GM12864 (cell line): ENCODE data around the gene AP2M1.

Experiments used
- DNase-seq: peaks from one replicate; pipeline ENCODE4 v3.0.0-alpha.2; 2011; ENCODE audit warnings: low read depth
- H3K4me3 ChIP-seq: 2 replicates; pipeline ENCODE4 v1.5.1; 2011; ENCODE audit warnings: mild to moderate bottlenecking, low read depth, low read length, control low read depth
- CTCF ChIP-seq: IDR thresholded peaks from 2 replicates; pipeline ENCODE4 v1.5.1; 2011; ENCODE audit warnings: low read depth, mild to moderate bottlenecking, moderate library complexity, low read length, control low read depth, inconsistent platforms; ENCODE audit errors: missing control alignments

Gene AP2M1

DNA sequence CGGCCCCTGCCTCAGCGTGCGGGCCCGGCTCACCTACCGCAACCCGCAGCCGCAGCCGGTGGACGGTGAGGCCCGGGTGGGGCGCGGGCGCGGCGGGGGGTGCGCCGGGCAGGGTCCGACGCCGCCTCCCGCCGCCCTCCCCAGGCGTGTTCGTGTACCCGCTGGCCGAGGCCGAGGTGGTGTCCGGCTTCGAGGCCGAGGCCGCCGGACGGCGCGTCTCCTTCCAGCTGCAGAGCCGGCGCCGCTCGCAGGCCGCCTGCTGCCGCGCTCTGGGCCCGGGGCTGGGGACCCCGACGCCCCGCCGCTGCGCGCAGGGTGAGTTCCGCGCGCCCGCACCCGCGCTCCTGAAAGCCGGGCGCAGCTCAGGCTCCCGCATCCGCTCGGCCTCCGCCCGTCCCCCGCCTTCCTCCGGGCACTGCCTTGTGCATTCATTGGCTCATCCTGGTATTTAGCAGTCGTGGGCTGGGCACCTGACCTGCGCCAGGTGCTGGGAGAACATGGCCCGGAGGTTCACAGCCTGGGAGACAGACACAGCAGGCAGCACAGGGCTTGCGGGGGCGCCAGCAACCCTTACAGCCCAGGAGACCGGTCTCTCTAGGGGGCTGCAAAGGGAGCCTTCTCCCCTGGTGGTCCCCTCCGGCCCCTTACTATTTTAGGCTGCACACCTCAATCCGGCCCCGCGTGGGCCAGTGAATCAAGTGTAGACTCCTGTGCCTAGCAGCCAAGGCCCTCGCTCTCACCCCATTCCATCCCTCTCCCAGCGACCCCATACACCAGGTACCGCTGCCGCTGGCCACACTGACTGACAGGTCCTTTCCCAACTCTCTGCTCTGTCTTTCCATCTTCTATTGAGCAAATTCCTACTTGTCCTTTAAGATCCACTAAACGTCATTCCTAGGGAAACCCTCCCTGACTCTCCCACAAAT lies 56.2 kb downstream of the AP2M1 start:
- no peak overlapping the region for H3K4me3 ChIP-seq
- no peak for DNase-seq
- no peak for TF ChIP-seq CTCF

DNA sequence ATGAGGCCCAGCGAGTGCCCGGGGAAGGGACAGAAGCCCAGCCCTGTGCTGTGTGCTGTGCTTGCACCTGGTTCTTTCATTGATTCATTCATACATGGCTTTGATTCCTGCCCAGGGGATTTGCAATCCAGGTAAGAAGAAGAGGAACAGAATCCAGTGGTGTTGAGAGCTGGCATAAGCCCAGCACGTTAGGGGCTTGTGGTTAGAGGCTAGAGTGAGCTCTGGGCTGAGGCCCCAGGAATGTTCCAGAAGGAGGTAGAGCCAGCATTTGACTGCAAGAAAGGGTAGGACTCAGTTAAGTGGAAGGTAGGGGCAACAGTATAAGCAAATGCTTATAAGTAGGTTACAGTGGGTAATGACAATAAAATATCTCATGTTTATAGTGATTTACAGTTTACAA lies 57.0 kb downstream of the AP2M1 start:
- no peak for DNase-seq
- TF ChIP-seq CTCF, result no peak
- no peak overlapping the region for H3K4me3 ChIP-seq

DNA sequence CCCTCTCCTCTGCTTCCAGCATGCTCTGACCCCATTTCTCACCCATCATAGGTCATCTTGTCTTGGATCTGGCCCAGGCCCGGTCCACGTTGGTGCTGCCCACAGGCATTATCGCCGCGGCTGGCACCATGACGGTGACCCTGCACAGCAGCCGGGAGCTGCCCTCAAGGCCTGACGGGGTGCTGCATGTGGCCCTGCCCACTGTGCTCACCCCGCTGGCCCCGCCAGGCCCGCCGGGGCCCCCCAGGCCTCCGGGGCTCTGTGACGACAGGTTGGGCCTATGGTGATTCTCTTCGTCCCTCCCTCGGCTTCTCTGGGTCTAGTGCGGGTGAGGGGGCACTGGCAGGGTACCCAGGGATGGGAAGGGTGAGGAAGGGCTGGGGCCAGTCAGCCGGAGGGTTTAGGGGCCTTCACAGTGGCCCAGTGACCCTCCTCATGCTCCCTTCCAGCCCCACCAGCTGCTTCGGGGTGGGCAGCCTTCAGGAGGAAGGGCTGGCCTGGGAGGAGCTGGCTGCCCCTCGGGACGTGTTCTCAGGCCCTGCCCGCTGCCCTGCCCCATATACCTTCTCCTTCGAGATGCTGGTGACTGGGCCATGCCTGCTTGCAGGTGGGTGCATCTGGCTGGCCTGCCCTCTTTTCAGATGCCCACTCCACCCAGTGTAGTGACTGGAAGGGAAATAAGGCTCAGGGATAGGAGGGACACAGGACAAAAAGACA lies 58.6 kb downstream of the AP2M1 start:
- H3K4me3 ChIP-seq, result no peak overlapping the region
- no peak for DNase-seq
- no peak for TF ChIP-seq CTCF
